ENCODE results near the gene SPATA31D4. TPM values are rescaled to one million over a fixed set of nuclear protein-coding genes. Genes with fewer than 3 reads are reported as not detected.
A peak's percentile ranks its signal among the peaks of the same experiment; 100 is the strongest.
"Not testable (repeated sequence)": the region's sequence is repeated elsewhere in the genome, so short reads cannot be mapped to it uniquely, and the experiment has no call there.

The SPATA31D4 gene
- total RNA-seq (ENCODE audit: low replicate concordance), result not detected in 2 replicates

- not testable (repeated sequence) for DNase-seq (ENCODE audit: low read depth); H3K4me3 ChIP-seq (ENCODE audit: low read depth, low read length)
Observed at GRCh38 chr9:81928305-81928704, at the start of gene SPATA31D4. Gene SPATA31D4 (plus strand): TSS chr9:81928428. CDS start chr9:81928514, 86 bp downstream.

DNA sequence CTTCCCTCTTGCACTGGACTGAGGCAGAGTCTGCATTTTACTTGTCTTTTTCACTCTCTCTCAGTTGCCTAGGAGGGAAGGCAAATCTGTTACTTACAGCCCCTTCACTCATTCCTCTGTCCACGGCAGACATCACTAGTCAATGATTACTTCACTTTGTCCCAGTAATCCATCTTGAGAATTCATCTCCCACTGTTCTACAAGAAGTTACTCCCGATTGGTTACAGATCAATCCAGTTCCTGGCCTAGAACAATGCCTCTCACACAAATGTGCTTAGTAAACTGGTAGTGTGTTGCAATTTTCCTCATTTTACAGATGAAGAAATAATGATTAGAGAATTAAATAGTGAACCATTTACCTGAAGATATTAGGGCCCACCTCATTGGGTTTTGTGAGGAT, 49.7 kb upstream of the SPATA31D4 start:
- DNase-seq (ENCODE audit: low read depth), result no peak
- TF ChIP-seq, protein P1, sequence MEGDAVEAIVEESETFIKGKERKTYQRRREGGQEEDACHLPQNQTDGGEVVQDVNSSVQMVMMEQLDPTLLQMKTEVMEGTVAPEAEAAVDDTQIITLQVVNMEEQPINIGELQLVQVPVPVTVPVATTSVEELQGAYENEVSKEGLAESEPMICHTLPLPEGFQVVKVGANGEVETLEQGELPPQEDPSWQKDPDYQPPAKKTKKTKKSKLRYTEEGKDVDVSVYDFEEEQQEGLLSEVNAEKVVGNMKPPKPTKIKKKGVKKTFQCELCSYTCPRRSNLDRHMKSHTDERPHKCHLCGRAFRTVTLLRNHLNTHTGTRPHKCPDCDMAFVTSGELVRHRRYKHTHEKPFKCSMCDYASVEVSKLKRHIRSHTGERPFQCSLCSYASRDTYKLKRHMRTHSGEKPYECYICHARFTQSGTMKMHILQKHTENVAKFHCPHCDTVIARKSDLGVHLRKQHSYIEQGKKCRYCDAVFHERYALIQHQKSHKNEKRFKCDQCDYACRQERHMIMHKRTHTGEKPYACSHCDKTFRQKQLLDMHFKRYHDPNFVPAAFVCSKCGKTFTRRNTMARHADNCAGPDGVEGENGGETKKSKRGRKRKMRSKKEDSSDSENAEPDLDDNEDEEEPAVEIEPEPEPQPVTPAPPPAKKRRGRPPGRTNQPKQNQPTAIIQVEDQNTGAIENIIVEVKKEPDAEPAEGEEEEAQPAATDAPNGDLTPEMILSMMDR (IDR thresholded peaks at IDR 0.05; ENCODE audit: insufficient read depth, low read length), result no peak
- H3K4me3 ChIP-seq (ENCODE audit: low read depth, low read length), result no peak overlapping the region

DNA sequence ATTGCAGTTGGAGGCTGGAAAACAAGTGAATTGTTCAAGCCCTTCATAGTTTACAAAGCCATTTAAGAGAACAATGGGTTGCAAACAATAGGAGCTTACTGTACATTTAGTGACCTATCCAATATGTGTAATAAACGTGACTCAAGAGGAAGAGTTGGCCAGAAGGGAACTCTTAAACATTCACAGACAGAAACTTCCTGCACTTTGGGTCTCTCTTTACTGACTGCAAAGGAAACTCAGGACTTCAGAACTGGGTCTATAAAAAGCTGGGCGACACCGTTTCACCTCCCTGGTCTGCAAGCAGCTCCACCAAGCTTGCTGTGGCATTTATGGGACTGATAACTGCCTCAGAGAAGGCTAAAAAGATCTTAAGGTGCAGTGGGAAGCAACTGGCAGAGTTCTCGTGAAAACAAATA, 48.7 kb upstream of the SPATA31D4 start:
- TF ChIP-seq, protein P1 (IDR thresholded peaks at IDR 0.05; ENCODE audit: insufficient read depth, low read length), result no peak
- DNase-seq (ENCODE audit: low read depth), result peak; percentile 62
- no peak overlapping the region for H3K4me3 ChIP-seq (ENCODE audit: low read depth, low read length)

DNA sequence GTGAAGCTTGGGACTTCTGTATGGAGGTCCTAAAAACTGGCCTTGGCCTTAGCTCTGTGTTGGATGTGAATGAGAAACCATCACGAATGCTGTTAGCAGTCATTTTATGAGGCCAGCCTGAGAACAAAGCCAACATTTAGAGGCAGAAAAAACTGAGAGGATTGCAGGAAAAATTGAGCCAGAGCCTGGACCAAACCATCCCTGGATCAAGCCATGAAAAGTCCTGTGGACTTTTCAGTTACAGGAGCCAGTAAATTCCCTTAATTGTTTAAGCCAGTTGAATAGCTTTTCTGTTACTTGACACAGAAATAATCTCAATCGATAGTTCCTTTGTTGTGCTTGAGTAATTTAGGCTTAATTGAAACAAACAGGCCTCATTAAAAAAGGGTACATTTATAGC, 42.6 kb upstream of the SPATA31D4 start:
- no peak for DNase-seq (ENCODE audit: low read depth)
- H3K4me3 ChIP-seq (ENCODE audit: low read depth, low read length), result no peak overlapping the region
- TF ChIP-seq, protein P1 (IDR thresholded peaks at IDR 0.05; ENCODE audit: insufficient read depth, low read length), result no peak

- DNase-seq (ENCODE audit: low read depth), result no peak
- H3K4me3 ChIP-seq (ENCODE audit: low read depth, low read length), result no peak overlapping the region
- TF ChIP-seq, protein P1 (IDR thresholded peaks at IDR 0.05; ENCODE audit: insufficient read depth, low read length), result no peak
Observed at GRCh38 chr9:81886665-81887064, 41.6 kb upstream of the SPATA31D4 start.

GRCh38 chr9:81890104-81890503, 38.1 kb upstream of the SPATA31D4 start:
- DNase-seq (ENCODE audit: low read depth), result peak; percentile 58
- no peak overlapping the region for H3K4me3 ChIP-seq (ENCODE audit: low read depth, low read length)
- TF ChIP-seq, protein P1 (IDR thresholded peaks at IDR 0.05; ENCODE audit: insufficient read depth, low read length), result no peak

- no peak overlapping the region for H3K4me3 ChIP-seq (ENCODE audit: low read depth, low read length)
- DNase-seq (ENCODE audit: low read depth), result no peak
- TF ChIP-seq, protein P1 (IDR thresholded peaks at IDR 0.05; ENCODE audit: insufficient read depth, low read length), result no peak
Observed at GRCh38 chr9:81892440-81892839, 35.8 kb upstream of the SPATA31D4 start.

Data from fibroblast of the aortic adventitia (primary cell).